Inferior parietal cortex (tissue), 1 donor: ENCODE measurements around the gene MCF2L2.

Source experiments
- DNase-seq: peaks from one replicate; pipeline ENCODE4 v3.0.0-alpha.2; 2016; ENCODE audit errors: extremely low spot score

Gene MCF2L2

GRCh38 chr3:183369627-183370026, 58.8 kb downstream of the MCF2L2 start:
- DNase-seq = no peak

GRCh38 chr3:183369117-183369516, 59.3 kb downstream of the MCF2L2 start:
- DNase-seq = no peak

GRCh38 chr3:183360971-183361624, 67.3 kb downstream of the MCF2L2 start:
- no peak for DNase-seq

- no peak for DNase-seq
These were observed 69.4 kb downstream of the MCF2L2 start for GRCh38 chr3:183359036-183359435.

- DNase-seq = no peak
These were observed 70.8 kb downstream of the MCF2L2 start for GRCh38 chr3:183357564-183358079.

GRCh38 chr3:183356920-183357319, 71.5 kb downstream of the MCF2L2 start:
- no peak for DNase-seq

- no peak for DNase-seq
These were observed 73.5 kb downstream of the MCF2L2 start for GRCh38 chr3:183354874-183355273.

- DNase-seq = no peak
These were observed 74.0 kb downstream of the MCF2L2 start for GRCh38 chr3:183354325-183354831.

GRCh38 chr3:183353421-183353820, 75.0 kb downstream of the MCF2L2 start:
- no peak for DNase-seq

- no peak for DNase-seq
These were observed 78.3 kb downstream of the MCF2L2 start for GRCh38 chr3:183350164-183350563.

GRCh38 chr3:183349421-183350157, 78.8 kb downstream of the MCF2L2 start:
- DNase-seq = no peak

- no peak for DNase-seq
These were observed 85.6 kb downstream of the MCF2L2 start for GRCh38 chr3:183342824-183343223.

GRCh38 chr3:183341545-183342288, 86.7 kb downstream of the MCF2L2 start:
- no peak for DNase-seq

GRCh38 chr3:183340222-183340621, 88.2 kb downstream of the MCF2L2 start:
- no peak for DNase-seq

- no peak for DNase-seq
These were observed 88.8 kb downstream of the MCF2L2 start for GRCh38 chr3:183339461-183340086.

GRCh38 chr3:183338520-183338919, 89.9 kb downstream of the MCF2L2 start:
- DNase-seq = no peak

GRCh38 chr3:183332487-183332886, 95.9 kb downstream of the MCF2L2 start:
- DNase-seq = no peak

- DNase-seq = no peak
These were observed 96.9 kb downstream of the MCF2L2 start for GRCh38 chr3:183331498-183331897.

GRCh38 chr3:183330881-183331280, 97.5 kb downstream of the MCF2L2 start:
- no peak for DNase-seq

GRCh38 chr3:183329543-183329942, 98.9 kb downstream of the MCF2L2 start:
- no peak for DNase-seq

- DNase-seq = no peak
These were observed 99.6 kb downstream of the MCF2L2 start for GRCh38 chr3:183328823-183329222.

GRCh38 chr3:183328164-183328563, 100.3 kb downstream of the MCF2L2 start:
- no peak for DNase-seq
